Coronary artery (tissue), 2 donors: Measurements from ENCODE around the gene OR4D11.
"Not testable (repeated sequence)": the region's sequence is repeated elsewhere in the genome, so short reads cannot be mapped to it uniquely, and the experiment has no call there.

Source experiments
- DNase-seq: peaks from one replicate; pipeline ENCODE4 v3.0.0-alpha.2; 2017; ENCODE audit warnings: low spot score
- H3K27ac ChIP-seq, 2 donors: fragments of 200-600 bp; sonication (generic); one replicate each; pipeline ENCODE4 v1.5.1; 2016 to 2019
- H3K4me3 ChIP-seq: fragments of 200-600 bp; sonication (generic); 2 replicates; pipeline ENCODE4 v1.5.1; 2016; ENCODE audit warnings: mild to moderate bottlenecking, moderate library complexity
- CTCF ChIP-seq: fragments of 200-600 bp; sonication (generic); IDR thresholded peaks from one replicate; pipeline ENCODE4 v1.5.1; 2019; ENCODE audit warnings: antibody characterized with exemption

OR4D11 gene

GRCh38 chr11:59528711-59529110, 25.3 kb downstream of the OR4D11 start:
- no peak overlapping the region for H3K27ac ChIP-seq
- H3K4me3 ChIP-seq, result no peak overlapping the region
- no peak for DNase-seq
- TF ChIP-seq CTCF, result no peak

- no peak for TF ChIP-seq CTCF
- H3K27ac ChIP-seq, result no peak overlapping the region
- H3K4me3 ChIP-seq, result no peak overlapping the region
- DNase-seq, result no peak
Observed at GRCh38 chr11:59532620-59533019, 29.2 kb downstream of the OR4D11 start.

- DNase-seq, result no peak
- H3K27ac ChIP-seq, result no peak overlapping the region
- TF ChIP-seq CTCF, result no peak
- no peak overlapping the region for H3K4me3 ChIP-seq
Observed at GRCh38 chr11:59534676-59535075, 31.3 kb downstream of the OR4D11 start.

- Histone ChIP-seq H3K4me3 (no peak overlapping the region), H3K27ac (no peak overlapping the region)
- DNase-seq, result no peak
- no peak for TF ChIP-seq CTCF
Observed at GRCh38 chr11:59542142-59542810, 38.9 kb downstream of the OR4D11 start.

- DNase-seq, H3K4me3 ChIP-seq, H3K27ac ChIP-seq: not testable (repeated sequence)
Observed at GRCh38 chr11:59543713-59544112, 40.3 kb downstream of the OR4D11 start.

- no peak overlapping the region for H3K4me3 ChIP-seq
- DNase-seq, result no peak
- H3K27ac ChIP-seq, result no peak overlapping the region
- TF ChIP-seq CTCF, result no peak
Observed at GRCh38 chr11:59544869-59545178, 41.4 kb downstream of the OR4D11 start.

GRCh38 chr11:59545179-59546020, 42.0 kb downstream of the OR4D11 start:
- no peak for DNase-seq
- Histone ChIP-seq H3K27ac (no peak overlapping the region), H3K4me3 (no peak overlapping the region)
- TF ChIP-seq CTCF, result no peak

- H3K27ac ChIP-seq, DNase-seq, H3K4me3 ChIP-seq: not testable (repeated sequence)
Observed at GRCh38 chr11:59547605-59548308, 44.4 kb downstream of the OR4D11 start.
